ENCODE data around the gene LUZP1. TPM values are rescaled to one million over a fixed set of nuclear protein-coding genes. Genes with fewer than 3 reads are reported as not detected.

LUZP1 gene
- total and polyA plus RNA-seq, 2 donors (not counting 3 experiments of a cell fraction or from before 2014, with no cell fraction given) = 26.3 to 82.4 TPM

GRCh38 chr1:23099171-23099536, 69.5 kb downstream of the LUZP1 start:
- Histone ChIP-seq H3K27me3 (ENCODE audit: control insufficient read depth in 2 of 2, insufficient read depth in 2 of 2, low read length in 2 of 2) (no peaks in the 10 kb centered on the region), H3K9me3 (replicated peaks; ENCODE audit: control insufficient read depth, insufficient read depth, low read length) (no peaks in the 10 kb centered on the region), H3K36me3 (ENCODE audit: control insufficient read depth in 2 of 2, extremely low read depth in 1 of 2, insufficient read depth in 2 of 2, low read length in 2 of 2) (peaks cover 0 to 4% of the 10 kb centered on the region in 2 experiments), H3K9ac (replicated peaks; ENCODE audit: extremely low read depth, insufficient read depth, low read length) (peak overlapping the region; percentile 14), H3K4me1 (ENCODE audit: control insufficient read depth, extremely low read depth, insufficient read depth, low read length) (peaks cover 57% of the 10 kb centered on the region), H3K79me2 (ENCODE audit: control insufficient read depth, insufficient read depth, low read length) (peaks cover 71% of the 10 kb centered on the region), H3K4me2 (ENCODE audit: insufficient read depth, low read length) (peak overlapping the region; percentile 7), H3K9me1 (replicated peaks; ENCODE audit: control insufficient read depth, extremely low read depth, insufficient read depth, low read length) (no peaks in the 10 kb centered on the region), H3K4me3 (replicated peaks in 1 of 3; ENCODE audit: insufficient read depth in 1 of 3, low read depth in 1 of 3, low read length in 3 of 3) (no peak overlapping the region), H2AFZ (ENCODE audit: low read depth, low read length) (no peak overlapping the region), H3K27ac (ENCODE audit: insufficient read depth, low read depth, low read length) (peak overlapping the region; percentile 83), H4K20me1 (replicated peaks; ENCODE audit: control insufficient read depth, extremely low read depth, insufficient read depth, low read length) (no peaks in the 10 kb centered on the region)
- DNase-seq (ENCODE audit: low read depth, low spot score) = no peak
- POLR2A ChIA-PET = interaction anchor here (0.8 to 1.9 kb wide), 3 partner anchors 13 to 79 kb away, joined by 3 to 10 read pairs (median 5); partner anchors contain the start of gene LUZP1
- dilution Hi-C loops (cut with MboI; ENCODE audit: extremely low pct_ligation_motif_present, low sequenced_read_pairs) (loop anchor here (10.0 kb wide), 1 partner anchor 86 kb away; no protein-coding TSS in a partner anchor), intact Hi-C loops (cut with micrococcal nuclease) (no loop called here)
- BruUV-seq (replicated peaks) = no TSS peak
- CTCF ChIA-PET = interaction anchor here (0.6 to 17.3 kb wide), 35 partner anchors 9 to 441 kb away, joined by 3 to 671 read pairs (median 5); partner anchors contain the start of genes HNRNPR, HTR1D, KDM1A and LUZP1
- FAIRE-seq = no peak
- no peak for TF ChIP-seq GATA2 (IDR thresholded peaks at IDR 0.05; ENCODE audit: insufficient read depth, insufficient read length, low read depth, low read length)
- TF ChIP-seq FOS (IDR thresholded peaks at IDR 0.05; ENCODE audit: borderline replicate concordance, insufficient read depth, low read length) = no peak
- TF ChIP-seq MAX (IDR thresholded peaks at IDR 0.05; ENCODE audit: insufficient read depth, insufficient read length) = no peak
- TF ChIP-seq, protein P1, sequence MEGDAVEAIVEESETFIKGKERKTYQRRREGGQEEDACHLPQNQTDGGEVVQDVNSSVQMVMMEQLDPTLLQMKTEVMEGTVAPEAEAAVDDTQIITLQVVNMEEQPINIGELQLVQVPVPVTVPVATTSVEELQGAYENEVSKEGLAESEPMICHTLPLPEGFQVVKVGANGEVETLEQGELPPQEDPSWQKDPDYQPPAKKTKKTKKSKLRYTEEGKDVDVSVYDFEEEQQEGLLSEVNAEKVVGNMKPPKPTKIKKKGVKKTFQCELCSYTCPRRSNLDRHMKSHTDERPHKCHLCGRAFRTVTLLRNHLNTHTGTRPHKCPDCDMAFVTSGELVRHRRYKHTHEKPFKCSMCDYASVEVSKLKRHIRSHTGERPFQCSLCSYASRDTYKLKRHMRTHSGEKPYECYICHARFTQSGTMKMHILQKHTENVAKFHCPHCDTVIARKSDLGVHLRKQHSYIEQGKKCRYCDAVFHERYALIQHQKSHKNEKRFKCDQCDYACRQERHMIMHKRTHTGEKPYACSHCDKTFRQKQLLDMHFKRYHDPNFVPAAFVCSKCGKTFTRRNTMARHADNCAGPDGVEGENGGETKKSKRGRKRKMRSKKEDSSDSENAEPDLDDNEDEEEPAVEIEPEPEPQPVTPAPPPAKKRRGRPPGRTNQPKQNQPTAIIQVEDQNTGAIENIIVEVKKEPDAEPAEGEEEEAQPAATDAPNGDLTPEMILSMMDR (IDR thresholded peaks at IDR 0.05; ENCODE audit: extremely low read depth in 1 of 2, insufficient read depth in 1 of 2, low read depth in 1 of 2, low read length in 2 of 2) = no peak
- no peak for TF ChIP-seq JUN (IDR thresholded peaks at IDR 0.05; ENCODE audit: borderline replicate concordance, insufficient read depth, insufficient read length, low read depth)
- TF ChIP-seq POLR2A (IDR thresholded peaks at IDR 0.05; ENCODE audit: low read depth, low read length) = no peak
- no peak for TF ChIP-seq EZH2 (IDR thresholded peaks at IDR 0.05; ENCODE audit: borderline replicate concordance, low read depth, low read length, severe bottlenecking)
- TF ChIP-seq MYC (IDR thresholded peaks at IDR 0.05; ENCODE audit: low read depth, low read length) = no peak
- no peak for TF ChIP-seq POLR2AphosphoS5 (IDR thresholded peaks at IDR 0.05; ENCODE audit: insufficient read depth, low read depth, low read length)
